Left renal cortex interstitium (tissue), 4 donors: ENCODE measurements around the gene GNG14. TPM values are rescaled to one million over a fixed set of nuclear protein-coding genes. Genes with fewer than 3 reads are reported as not detected.
"Not testable (repeated sequence)": the region's sequence is repeated elsewhere in the genome, so short reads cannot be mapped to it uniquely, and the experiment has no call there.

Experiments used
- DNase-seq, 4 donors: peaks; one replicate each; pipeline ENCODE4 v3.0.0-alpha.2; 2013; ENCODE audit warnings: low read depth in 4 of 4, low spot score in 2 of 4, missing footprints in 1 of 4
- polyA plus RNA-seq, 4 donors: library from polyadenylated mRNA; unstranded; fragments of 120-200 nt; gene quantifications; one replicate each; pipeline ENCODE4 v1.2.1, GENCODE V29; 2013; ENCODE audit not compliant: insufficient read length in 4 of 4

Gene GNG14
- polyA plus RNA-seq, 4 donors, result 0.49 TPM; not detected in 3

GRCh38 chr19:12721656-12722565 is 34.1 kb downstream of the GNG14 start:
- DNase-seq, result peak in 1 of 4 donors; percentile 65

DNA sequence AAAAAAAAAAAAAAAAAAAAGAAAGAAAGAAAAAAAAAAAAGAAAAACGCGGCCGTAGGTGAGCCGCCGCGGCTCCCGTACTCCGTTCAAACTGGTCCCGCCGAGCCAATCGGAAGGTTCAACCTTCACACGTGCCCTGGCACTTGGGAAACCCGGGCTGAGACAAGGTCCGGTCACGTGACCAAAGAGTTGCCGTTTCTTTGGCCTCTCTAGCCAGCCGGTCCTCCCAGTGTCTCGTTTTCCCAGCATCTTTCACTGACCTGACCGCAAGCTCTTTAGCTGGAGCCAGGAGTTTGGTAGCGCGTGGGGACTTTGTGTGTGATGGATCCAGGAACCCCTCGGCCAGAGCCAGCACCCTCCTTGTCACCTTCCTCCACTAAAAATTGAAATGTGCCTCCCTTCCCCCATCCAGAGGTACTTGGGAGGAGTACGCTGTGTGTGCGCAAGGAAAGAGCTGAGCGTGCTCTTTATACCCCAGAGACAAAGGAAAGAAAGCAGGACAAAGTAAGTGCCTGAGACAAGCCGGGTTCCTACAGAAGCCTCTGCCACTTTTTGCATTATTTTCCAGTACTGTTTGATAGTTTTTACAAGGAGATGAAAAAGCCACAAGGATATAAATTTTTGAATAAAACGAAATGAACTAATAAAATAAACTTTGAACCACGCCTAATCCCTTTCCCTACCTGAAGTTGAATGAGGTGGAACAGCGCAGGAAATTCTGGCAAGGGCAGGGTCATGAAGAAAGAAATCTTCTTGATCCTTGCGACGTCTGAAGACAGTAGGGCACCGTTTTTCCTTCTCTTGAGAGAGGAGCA is 35.0 kb downstream of the GNG14 start:
- DNase-seq, result peak; percentile 93 to 98 (median 96)

- DNase-seq, result no peak
Observed at GRCh38 chr19:12723381-12723640, 35.5 kb downstream of the GNG14 start.

DNA sequence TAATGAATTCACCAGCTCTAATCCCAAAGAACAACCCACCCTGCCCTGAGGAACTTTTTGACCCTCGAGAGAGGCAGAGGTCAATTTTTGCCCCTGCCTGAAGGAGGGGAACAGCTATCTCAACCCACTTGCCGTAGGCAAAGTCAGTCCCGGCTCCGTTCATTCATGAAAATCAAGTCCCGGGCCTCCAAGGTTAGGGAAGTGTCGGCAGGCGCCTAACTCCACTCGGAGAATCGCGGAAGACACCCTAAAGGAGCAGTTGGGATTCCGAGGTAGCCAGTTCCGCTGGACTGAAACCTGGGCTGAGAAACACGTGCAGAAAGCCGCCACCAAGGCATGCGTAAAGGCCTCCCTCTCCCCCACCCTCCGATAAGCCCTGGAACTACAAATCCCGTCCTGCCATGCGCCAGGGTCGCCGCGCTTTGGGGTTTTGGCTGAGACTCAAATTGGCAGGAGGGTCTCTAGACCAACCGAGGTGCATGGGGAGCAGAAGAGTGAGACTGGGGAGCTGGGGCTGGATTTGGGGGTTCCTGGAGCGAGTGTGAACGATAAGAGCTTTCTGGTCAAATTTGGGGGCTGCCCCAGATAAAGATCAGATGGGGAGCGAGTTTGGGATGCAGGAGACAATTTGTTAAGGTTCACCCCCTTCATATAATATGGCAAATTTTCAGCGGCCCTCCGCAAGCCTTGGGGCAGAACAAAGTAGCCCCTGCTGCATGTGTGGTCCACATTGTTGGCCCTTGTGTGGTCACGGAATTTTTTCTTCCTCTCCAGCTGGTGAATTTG is 36.0 kb downstream of the GNG14 start, which contains the start of gene TNPO2:
Gene TNPO2 (minus strand): TSS at position 292 of the 786 bp plus-strand sequence. CDS start 2,955 bp downstream, outside the sequence.
- no peak for DNase-seq

DNA sequence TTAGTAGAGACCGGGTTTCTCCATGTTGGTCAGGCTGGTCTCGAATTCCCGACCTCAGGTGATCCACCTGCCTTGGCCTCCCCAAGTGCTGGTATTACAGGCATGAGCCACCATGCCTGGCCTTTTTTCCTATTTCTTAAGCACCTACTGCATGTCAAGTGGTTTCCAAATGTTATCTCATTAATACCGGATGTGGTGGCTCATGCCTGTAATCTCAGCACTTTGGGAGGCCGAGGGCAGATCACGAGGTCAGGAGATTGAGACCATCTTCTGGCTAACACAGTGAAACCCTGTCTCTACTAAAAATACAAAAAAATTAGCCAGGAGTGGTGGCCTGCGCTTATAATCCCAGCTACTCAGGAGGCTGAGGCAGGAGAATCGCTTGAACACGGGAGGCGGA is 37.8 kb downstream of the GNG14 start:
- not testable (repeated sequence) for DNase-seq

DNA sequence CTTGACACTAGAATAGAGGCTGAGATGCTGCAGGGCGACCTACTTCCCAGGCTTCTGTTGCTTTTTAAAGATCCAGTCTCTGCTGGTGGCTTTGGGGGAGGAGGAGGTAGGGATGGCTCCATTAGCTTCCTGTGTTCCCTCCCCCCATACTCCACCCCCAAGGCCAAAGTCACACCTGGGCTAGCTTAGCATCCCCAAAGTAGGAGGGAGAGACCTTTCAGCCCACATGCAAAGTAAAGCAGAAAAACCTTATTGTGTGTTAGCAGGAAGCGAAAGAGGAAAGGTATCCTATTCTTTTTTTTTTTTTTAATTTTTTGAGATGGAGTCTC is 39.2 kb downstream of the GNG14 start:
- no peak for DNase-seq

- no peak for DNase-seq
Observed at GRCh38 chr19:12727745-12728433, 40.1 kb downstream of the GNG14 start.

DNA sequence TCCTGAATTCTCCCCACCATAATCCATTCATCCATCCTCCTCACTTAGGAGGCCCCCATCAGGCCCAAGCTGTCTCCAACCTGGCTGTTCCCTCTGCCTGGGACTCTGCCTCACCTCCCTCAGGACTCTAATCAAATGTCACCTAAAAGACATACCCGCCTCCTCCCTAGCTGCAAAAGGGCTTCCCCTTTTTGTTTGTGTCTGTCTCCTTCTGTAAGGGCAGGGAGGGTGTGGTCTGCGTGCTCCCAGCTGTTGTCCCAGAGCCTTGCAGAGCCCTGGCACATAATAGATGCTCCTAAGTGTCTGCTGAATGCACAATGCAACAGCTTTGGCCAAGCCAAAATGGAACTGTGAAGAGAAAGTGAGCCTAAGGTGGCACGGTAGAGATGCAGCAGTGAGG is 42.3 kb downstream of the GNG14 start:
- no peak for DNase-seq

DNA sequence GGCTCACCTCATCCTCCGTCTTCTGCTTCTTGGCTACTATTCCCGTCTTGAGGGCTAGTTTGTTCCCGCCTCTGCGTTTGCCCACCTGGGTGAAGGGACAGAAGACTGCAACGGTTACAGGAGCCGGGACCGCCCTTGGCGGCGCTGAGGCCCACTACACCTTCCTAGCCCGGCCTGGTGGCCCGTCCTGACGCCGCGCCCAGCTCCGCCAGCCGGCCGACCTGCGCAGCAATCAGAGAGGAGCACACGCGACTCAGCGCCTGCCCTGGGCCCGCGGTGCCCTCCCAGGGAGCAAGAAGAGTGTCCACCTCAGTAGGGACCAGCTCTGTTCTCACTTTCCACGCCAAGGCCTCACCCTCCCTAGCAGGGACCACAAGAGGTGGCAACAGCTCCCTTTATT is 43.5 kb downstream of the GNG14 start:
- DNase-seq, result no peak

GRCh38 chr19:12733369-12734214 is 45.8 kb downstream of the GNG14 start:
- no peak for DNase-seq

- DNase-seq, result peak; percentile 94 to 97 (median 96)
Observed at GRCh38 chr19:12736995-12737834, 49.4 kb downstream of the GNG14 start, which contains the start of gene GET3. Gene GET3 (plus strand): TSS chr19:12737497. CDS start chr19:12737506, 9 bp downstream.

GRCh38 chr19:12737835-12738351 is 50.1 kb downstream of the GNG14 start:
- no peak for DNase-seq

Other genes starting within 250 kb of the GNG14 start
- gene ZNF443, start 247.0 kb upstream of the GNG14 start, polyA plus RNA-seq, result 10 to 100 TPM in 2 of 4 donors, 1 to 10 TPM in 2; 9.2 to 12.4 (median 10.5) TPM
- 1 to 10 TPM; 6.6 to 9.9 (median 8.1) TPM for gene ZNF709, start 203.2 kb upstream of the GNG14 start, polyA plus RNA-seq
- 10 to 100 TPM; 11.1 to 14.6 (median 13.4) TPM for gene ZNF564, start 136.5 kb upstream of the GNG14 start, polyA plus RNA-seq
- 1 to 10 TPM; 3.5 to 6.4 (median 5.7) TPM for gene ZNF490, start 77.2 kb upstream of the GNG14 start, polyA plus RNA-seq
- gene ZNF791, start 77.1 kb upstream of the GNG14 start, polyA plus RNA-seq, result 10 to 100 TPM; 13.7 to 26.7 (median 20.9) TPM
- 10 to 100 TPM; 23.6 to 35.9 (median 33.6) TPM for gene MAN2B1, start 21.3 kb upstream of the GNG14 start, polyA plus RNA-seq
- 10 to 100 TPM; 12.0 to 30.5 (median 22.5) TPM for gene WDR83, start 21.2 kb upstream of the GNG14 start, polyA plus RNA-seq
- 10 to 100 TPM; 72.6 to 98.7 (median 85.4) TPM for gene DHPS, start 6.1 kb upstream of the GNG14 start, polyA plus RNA-seq
- gene FBXW9, start 8.6 kb downstream of the GNG14 start, polyA plus RNA-seq, result 10 to 100 TPM; 13.6 to 18.8 (median 16.2) TPM
- gene TNPO2, start 35.9 kb downstream of the GNG14 start, polyA plus RNA-seq, result 10 to 100 TPM; 55.5 to 98.6 (median 72.3) TPM
- 100 to 1,000 TPM; 143 to 230 (median 189) TPM for gene TRIR, start 46.7 kb downstream of the GNG14 start, polyA plus RNA-seq
- 100 to 1,000 TPM in 1 of 4 donors, 10 to 100 TPM in 3; 76.8 to 108 (median 91.6) TPM for gene GET3, start 49.5 kb downstream of the GNG14 start, polyA plus RNA-seq
- under 1 TPM in 2 of 4 donors, not detected in 2; 0.13 to 0.14 TPM for gene BEST2, start 63.8 kb downstream of the GNG14 start, polyA plus RNA-seq
- gene HOOK2, start 87.6 kb downstream of the GNG14 start, polyA plus RNA-seq, result 10 to 100 TPM; 34.6 to 85.0 (median 63.2) TPM
- 10 to 100 TPM; 15.6 to 78.0 (median 30.9) TPM for gene JUNB, start 103.5 kb downstream of the GNG14 start, polyA plus RNA-seq
- 100 to 1,000 TPM; 294 to 388 (median 320) TPM for gene PRDX2, start 113.8 kb downstream of the GNG14 start, polyA plus RNA-seq
- gene THSD8, start 114.1 kb downstream of the GNG14 start, polyA plus RNA-seq, result 10 to 100 TPM in 2 of 4 donors, 1 to 10 TPM in 2; 5.4 to 10.8 (median 8.0) TPM
- 10 to 100 TPM; 29.1 to 45.7 (median 35.3) TPM for gene RNASEH2A, start 118.6 kb downstream of the GNG14 start, polyA plus RNA-seq
- gene RTBDN, start 146.6 kb downstream of the GNG14 start, polyA plus RNA-seq, result under 1 TPM in 1 of 4 donors, not detected in 3; 0.08 TPM
- gene MAST1, start 150.5 kb downstream of the GNG14 start, polyA plus RNA-seq, result 1 to 10 TPM in 3 of 4 donors, under 1 TPM in 1; 0.92 to 2.0 (median 1.3) TPM
- 10 to 100 TPM in 3 of 4 donors, 1 to 10 TPM in 1; 9.7 to 15.3 (median 12.6) TPM for gene DNASE2, start 193.5 kb downstream of the GNG14 start, polyA plus RNA-seq
- under 1 TPM; 0.22 to 0.99 (median 0.42) TPM for gene KLF1, start 199.2 kb downstream of the GNG14 start, polyA plus RNA-seq
- gene GCDH, start 203.2 kb downstream of the GNG14 start, polyA plus RNA-seq, result 10 to 100 TPM; 27.4 to 38.4 (median 35.4) TPM
- 1 to 10 TPM; 2.2 to 4.7 (median 3.3) TPM for gene SYCE2, start 231.3 kb downstream of the GNG14 start, polyA plus RNA-seq
- gene FARSA, start 245.7 kb downstream of the GNG14 start, polyA plus RNA-seq, result 10 to 100 TPM; 41.7 to 67.4 (median 55.2) TPM